Ovary (tissue), 9 donors: ENCODE data around the gene ADD2. TPM values are rescaled to one million over a fixed set of nuclear protein-coding genes. Genes with fewer than 3 reads are reported as not detected.
"Not testable (repeated sequence)": the region's sequence is repeated elsewhere in the genome, so short reads cannot be mapped to it uniquely, and the experiment has no call there.

Experiments used
- DNase-seq, 5 donors: peaks; one replicate each; pipeline ENCODE4 v3.0.0-alpha.2; 2019 to 2020
- H3K27ac ChIP-seq, 2 donors: fragments of 200-600 bp; one replicate each; pipeline versions ENCODE4 v1.5.1 to v1.8.0; 2019 to 2022
- H3K27me3 ChIP-seq: fragments of 200-600 bp; one replicate; pipeline ENCODE4 v1.8.0; 2022
- H3K36me3 ChIP-seq: fragments of 200-600 bp; sonication (generic); one replicate; pipeline ENCODE4 v1.5.1; 2019
- H3K4me1 ChIP-seq: one replicate; pipeline ENCODE4 v1.8.1; 2013; ENCODE audit warnings: mild to moderate bottlenecking, moderate library complexity; ENCODE audit not compliant: insufficient read depth
- H3K4me3 ChIP-seq: fragments of 200-600 bp; sonication (generic); one replicate; pipeline ENCODE4 v1.5.1; 2017
- H3K9me3 ChIP-seq, 2 donors: fragments of 200-600 bp in 1 of 2; sonication (generic) in 1 of 2; one replicate each; pipeline versions ENCODE4 v1.5.1 to v1.8.1; 2013 to 2019; ENCODE audit warnings: mild to moderate bottlenecking in 1 of 2, moderate library complexity in 1 of 2
- EP300 ChIP-seq: sonication (generic); formaldehyde crosslinking; IDR thresholded peaks from one replicate; pipeline ENCODE4 v1.6.1; 2017; ENCODE audit warnings: antibody characterized with exemption
- POLR2A ChIP-seq: fragments of 450-650 bp; IDR thresholded peaks from one replicate; pipeline ENCODE4 v1.6.1; 2017; ENCODE audit warnings: antibody characterized with exemption, mild to moderate bottlenecking, moderate library complexity
- WGBS, 3 donors: extraction: QIAGEN DNeasy Blood & Tissue Kit in 1 of 3; methylation state at CpG; one replicate each; pipeline versions ENCODE4 v1.1.5 to v1.1.7; 2013 to 2017; 5-methylcytosine and 5-hydroxymethylcytosine counted together
- intact Hi-C, 4 donors: fragments of 100-400 bp; cut with DNase I; formaldehyde crosslinking; loops; one replicate each; pipeline versions ENCODE4 v1.11.0 to v1.15.1; 2022 to 2023
- polyA plus RNA-seq, 2 donors: library from polyadenylated mRNA; stranded (reverse); fragments of 200-250 nt in 1 of 2; fragments of 350-450 nt in 1 of 2; fragmentation: Illumina TruSeq in 1 of 2; extraction: RNeasy Lipid Tissue Mini Kit (QIAGEN cat#74804) in 1 of 2; gene quantifications; one replicate each; pipeline ENCODE4 v1.2.3, GENCODE V29; 2013 to 2014
- total RNA-seq, 7 donors: library from RNA; depleted of rRNA in 2 of 7; stranded (reverse); fragments of >200 nt in 2 of 7; fragmentation: NEBNext Ultra II Directional in 3 of 7; extraction: Animal tissue kit (Norgen Biotek cat#: 25700) in 3 of 7; gene quantifications; one replicate each; pipeline versions ENCODE4 v1.1.0 to v1.2.4, GENCODE V29; 2016 to 2023
- TF ChIP-seq, protein P1 (sequence below), 3 donors: fragments of 450-650 bp in 2 of 3; fragments of 200-600 bp in 1 of 3; IDR thresholded peaks; one replicate each; pipeline versions ENCODE4 v1.5.1 to v1.8.0; 2016 to 2022; ENCODE audit warnings: antibody characterized with exemption in 3 of 3, mild to moderate bottlenecking in 1 of 3
- donor health status: DM: no; HTN: no; CAD: no; lungs with moderate emphysema.
- donor health status: DM: no; HTN: no; CAD: no.
- donor health status: Bipolar disorder and iron deficiency.
- donor health status: DM: yes; HTN: yes; CAD: no.
- donor health status: DM: no; HTN: no; CAD: no.
- donor health status: DM: yes; HTN: yes; CAD: no.

Gene ADD2
- total and polyA plus RNA-seq, 9 donors = 0.29 to 6.2 (median 0.82) TPM

DNA sequence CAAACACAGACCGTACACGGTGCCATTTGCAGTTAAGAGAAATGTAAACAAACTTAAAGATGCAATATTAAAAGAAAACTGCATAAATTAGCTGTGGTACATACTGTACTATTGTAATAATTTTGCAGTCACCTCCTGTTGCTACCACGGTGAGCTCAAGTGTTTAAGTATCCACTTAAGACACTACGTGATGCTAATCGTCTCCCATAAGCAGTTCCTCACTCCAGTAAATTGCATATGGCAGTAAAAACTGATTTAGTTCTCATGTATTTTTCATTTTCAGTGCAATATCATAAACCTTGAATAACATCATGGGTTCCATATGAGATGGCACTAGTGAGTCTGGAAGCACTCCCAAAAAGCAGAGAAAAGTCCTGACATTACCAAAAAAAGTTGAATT is 38.0 kb upstream of the ADD2 start:
- H3K4me3 ChIP-seq = no peak overlapping the region
- no peaks in the 10 kb centered on the region for H3K27me3 ChIP-seq
- no peaks in the 10 kb centered on the region for H3K36me3 ChIP-seq
- WGBS, 3 donors = 52 to 67% (median 63%) methylated on average over 5 of the region's 5 CpGs
- TF ChIP-seq, protein P1, sequence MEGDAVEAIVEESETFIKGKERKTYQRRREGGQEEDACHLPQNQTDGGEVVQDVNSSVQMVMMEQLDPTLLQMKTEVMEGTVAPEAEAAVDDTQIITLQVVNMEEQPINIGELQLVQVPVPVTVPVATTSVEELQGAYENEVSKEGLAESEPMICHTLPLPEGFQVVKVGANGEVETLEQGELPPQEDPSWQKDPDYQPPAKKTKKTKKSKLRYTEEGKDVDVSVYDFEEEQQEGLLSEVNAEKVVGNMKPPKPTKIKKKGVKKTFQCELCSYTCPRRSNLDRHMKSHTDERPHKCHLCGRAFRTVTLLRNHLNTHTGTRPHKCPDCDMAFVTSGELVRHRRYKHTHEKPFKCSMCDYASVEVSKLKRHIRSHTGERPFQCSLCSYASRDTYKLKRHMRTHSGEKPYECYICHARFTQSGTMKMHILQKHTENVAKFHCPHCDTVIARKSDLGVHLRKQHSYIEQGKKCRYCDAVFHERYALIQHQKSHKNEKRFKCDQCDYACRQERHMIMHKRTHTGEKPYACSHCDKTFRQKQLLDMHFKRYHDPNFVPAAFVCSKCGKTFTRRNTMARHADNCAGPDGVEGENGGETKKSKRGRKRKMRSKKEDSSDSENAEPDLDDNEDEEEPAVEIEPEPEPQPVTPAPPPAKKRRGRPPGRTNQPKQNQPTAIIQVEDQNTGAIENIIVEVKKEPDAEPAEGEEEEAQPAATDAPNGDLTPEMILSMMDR (IDR thresholded peaks at IDR 0.05) = no peak
- TF ChIP-seq EP300 (no peak), POLR2A (no peak)
- no peaks in the 10 kb centered on the region for H3K4me1 ChIP-seq
- no peaks in the 10 kb centered on the region for H3K9me3 ChIP-seq
- no peak for DNase-seq
- intact Hi-C loops = no loop called here
- H3K27ac ChIP-seq = no peak overlapping the region

DNA sequence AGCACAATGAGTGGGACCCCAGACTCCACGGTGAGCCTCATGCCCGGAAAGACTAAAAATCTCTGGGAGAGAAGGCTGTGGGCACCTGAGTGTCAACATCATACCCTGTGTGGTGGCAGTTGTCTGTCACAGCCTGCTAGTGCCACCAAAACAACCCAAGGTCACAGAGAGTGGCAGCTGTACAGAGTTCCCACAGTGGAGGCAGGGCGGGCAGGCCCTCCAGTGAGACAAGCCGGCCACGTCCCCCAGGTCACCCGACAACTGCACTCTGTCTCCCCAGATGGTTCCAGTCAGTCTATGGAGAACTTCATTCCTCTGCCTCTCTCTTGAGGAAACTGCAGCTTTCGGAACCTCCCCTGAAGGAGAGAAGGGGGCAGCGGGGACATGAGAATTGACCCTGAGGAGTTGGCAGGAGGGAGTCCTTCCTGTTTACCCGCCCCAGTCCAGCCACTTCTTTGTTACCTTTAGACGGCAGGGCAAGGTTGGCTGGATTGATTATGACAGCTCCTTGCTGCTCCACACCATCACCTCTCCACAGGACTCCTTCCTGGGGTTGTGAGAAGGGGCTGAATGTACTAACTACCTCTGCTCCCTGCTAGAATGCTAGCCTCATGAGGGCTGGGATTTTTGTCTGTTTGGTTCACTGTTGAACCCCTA is 33.7 kb upstream of the ADD2 start:
- Histone ChIP-seq H3K9me3 (no peaks in the 10 kb centered on the region), H3K36me3 (no peaks in the 10 kb centered on the region), H3K4me3 (no peak overlapping the region), H3K4me1 (no peaks in the 10 kb centered on the region), H3K27ac (no peak overlapping the region), H3K27me3 (no peaks in the 10 kb centered on the region)
- WGBS, 3 donors = 65 to 74% (median 69%) methylated on average over 10 of the region's 10 CpGs
- intact Hi-C loops = no loop called here
- TF ChIP-seq, protein P1 (IDR thresholded peaks at IDR 0.05) = no peak
- no peak for TF ChIP-seq EP300
- no peak for TF ChIP-seq POLR2A
- no peak for DNase-seq

DNA sequence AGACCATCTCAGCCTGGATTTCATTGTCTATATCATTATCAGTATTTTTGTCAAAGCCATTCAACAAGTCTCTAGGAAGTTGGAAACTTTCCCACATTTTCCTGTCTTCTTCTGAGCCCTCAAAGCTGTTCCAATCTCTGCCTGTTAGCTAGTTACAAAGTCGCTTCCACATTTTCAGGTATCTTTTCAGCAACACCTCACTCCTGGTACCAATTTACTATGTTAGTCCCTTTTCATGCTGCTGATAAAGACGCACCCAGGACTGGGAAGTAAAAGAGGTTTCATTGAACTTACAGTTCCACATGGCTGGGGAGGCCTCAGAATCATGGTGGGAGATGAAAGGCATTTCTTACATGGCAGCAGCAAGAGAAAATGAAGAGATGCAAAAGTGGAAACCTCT is 31.7 kb upstream of the ADD2 start:
- TF ChIP-seq EP300 (no peak), POLR2A (no peak)
- TF ChIP-seq, protein P1 (IDR thresholded peaks at IDR 0.05) = no peak
- no peaks in the 10 kb centered on the region for H3K36me3 ChIP-seq
- H3K9me3 ChIP-seq = no peaks in the 10 kb centered on the region
- 82 to 93% (median 87%) methylated on average over 2 of the region's 2 CpGs for WGBS, 3 donors
- H3K27me3 ChIP-seq = no peaks in the 10 kb centered on the region
- H3K27ac ChIP-seq = no peak overlapping the region
- intact Hi-C loops = no loop called here
- DNase-seq = no peak
- no peaks in the 10 kb centered on the region for H3K4me1 ChIP-seq
- H3K4me3 ChIP-seq = no peak overlapping the region

DNA sequence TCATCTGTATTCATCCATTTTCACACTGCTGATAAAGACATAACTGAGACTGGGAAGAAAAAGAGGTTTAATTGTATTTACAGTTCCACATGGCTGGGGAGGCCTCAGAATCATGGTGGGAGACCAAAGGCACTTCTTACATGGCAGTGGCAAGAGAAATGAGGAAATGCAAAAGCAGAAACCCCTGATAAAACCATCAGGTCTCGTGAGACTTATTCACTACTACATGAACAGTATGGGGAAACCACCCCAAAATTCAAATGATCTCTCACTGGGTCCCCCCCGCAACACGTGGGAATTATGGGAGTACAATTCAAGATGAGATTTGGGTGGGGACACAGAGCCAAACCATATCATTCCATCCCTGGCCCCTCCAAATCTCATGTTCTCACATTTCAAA is 30.0 kb upstream of the ADD2 start:
- DNase-seq, H3K9me3 ChIP-seq, H3K27me3 ChIP-seq, H3K36me3 ChIP-seq, intact Hi-C loops, H3K27ac ChIP-seq, H3K4me1 ChIP-seq, H3K4me3 ChIP-seq: not testable (repeated sequence)
- WGBS, 3 donors = 78 to 89% (median 81%) methylated on average over 3 of the region's 3 CpGs

DNA sequence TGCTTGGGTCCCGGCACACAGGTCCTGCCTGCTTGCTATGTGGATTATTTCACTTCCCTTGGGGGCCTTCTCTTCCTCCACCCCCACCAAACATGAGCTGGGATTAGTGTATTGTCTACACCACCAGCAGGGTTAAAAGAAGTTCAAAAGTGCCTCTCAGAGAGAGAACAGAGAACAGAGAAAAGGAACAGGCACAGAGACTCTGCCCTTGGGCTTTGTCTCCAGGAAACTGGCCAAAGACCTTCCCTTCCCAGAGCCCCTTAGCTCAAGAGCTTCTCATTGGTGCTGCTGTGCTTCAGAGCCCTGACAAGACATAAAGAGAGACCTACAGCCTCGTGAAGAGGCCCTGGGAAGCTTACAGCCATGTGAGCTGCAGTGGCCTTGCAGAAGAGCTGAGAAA is 29.5 kb upstream of the ADD2 start:
- H3K36me3 ChIP-seq = no peaks in the 10 kb centered on the region
- TF ChIP-seq POLR2A (no peak), EP300 (no peak)
- TF ChIP-seq, protein P1 (IDR thresholded peaks at IDR 0.05) = no peak

More for the DNA sequence above, 29.5 kb upstream of the ADD2 start:
- 37 to 46% (median 37%) methylated on average over 2 of the region's 2 CpGs for WGBS, 3 donors
- DNase-seq = no peak
- Histone ChIP-seq H3K27me3 (no peaks in the 10 kb centered on the region), H3K9me3 (no peaks in the 10 kb centered on the region), H3K4me3 (no peak overlapping the region), H3K4me1 (no peaks in the 10 kb centered on the region), H3K27ac (no peak overlapping the region)
- intact Hi-C loops = no loop called here
